IPS-20b (cell line): ENCODE data around the gene KCTD3.

ENCODE experiments used
- H3K27ac ChIP-seq: one replicate; pipeline ENCODE4 v1.5.1; 2013; ENCODE audit warnings: low read length
- H3K27me3 ChIP-seq: 2 replicates; pipeline ENCODE4 v1.6.1; 2013; ENCODE audit warnings: mild to moderate bottlenecking, low read length, inconsistent platforms; ENCODE audit not compliant: insufficient read depth
- H3K36me3 ChIP-seq: 2 replicates; pipeline ENCODE4 v1.6.1; 2013; ENCODE audit warnings: low read depth, mild to moderate bottlenecking, inconsistent platforms, low read length, moderate library complexity; ENCODE audit not compliant: insufficient read depth
- H3K4me1 ChIP-seq: 2 replicates; pipeline ENCODE4 v1.6.1; 2013; ENCODE audit warnings: mild to moderate bottlenecking, control low read depth, inconsistent platforms, low read length, moderate library complexity; ENCODE audit not compliant: insufficient read depth
- H3K4me3 ChIP-seq: 2 replicates; pipeline ENCODE4 v1.5.1; 2013; ENCODE audit warnings: mild to moderate bottlenecking, low read length, inconsistent platforms
- H3K9ac ChIP-seq: 2 replicates; pipeline ENCODE4 v1.6.1; 2013; ENCODE audit warnings: low read depth, mild to moderate bottlenecking, inconsistent platforms, low read length, moderate library complexity
- H3K9me3 ChIP-seq: 2 replicates; pipeline ENCODE4 v1.6.1; 2013; ENCODE audit warnings: mild to moderate bottlenecking, low read depth, low read length, inconsistent platforms; ENCODE audit not compliant: insufficient read depth

The KCTD3 gene

GRCh38 chr1:215608646-215609045 lies 41.5 kb downstream of the KCTD3 start:
- Histone ChIP-seq H3K9ac (no peak overlapping the region), H3K9me3 (no peaks in the 10 kb centered on the region), H3K27me3 (no peaks in the 10 kb centered on the region), H3K36me3 (peaks cover 77% of the 10 kb centered on the region), H3K4me1 (peaks cover 3% of the 10 kb centered on the region; the same call in 1 of the 2 replicates), H3K4me3 (no peak overlapping the region), H3K27ac (no peak overlapping the region)

DNA sequence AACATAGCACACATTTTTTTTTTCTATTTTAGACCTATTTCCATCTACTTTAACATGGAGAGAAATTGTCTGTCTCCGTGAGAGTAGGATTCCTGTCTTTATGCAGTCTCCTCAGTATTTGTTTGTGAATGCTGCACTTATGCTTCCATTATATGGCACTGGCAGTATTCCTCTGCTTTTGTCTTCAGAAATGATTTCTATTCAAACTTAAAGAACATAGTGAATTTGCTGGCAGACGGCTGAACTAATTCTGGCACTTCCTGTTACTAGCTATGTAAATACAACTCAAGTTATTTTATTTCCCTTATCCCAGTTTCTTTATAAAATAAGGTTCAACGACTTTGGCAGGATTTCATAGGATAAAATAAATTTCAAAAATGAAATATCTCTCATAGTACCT lies 45.3 kb downstream of the KCTD3 start:
- Histone ChIP-seq H3K27ac (no peak overlapping the region), H3K4me1 (no peaks in the 10 kb centered on the region)

GRCh38 chr1:215617979-215618378 lies 50.9 kb downstream of the KCTD3 start:
- H3K27ac ChIP-seq, result no peak overlapping the region
- H3K4me3 ChIP-seq, result no peak overlapping the region
- no peaks in the 10 kb centered on the region for H3K4me1 ChIP-seq
- H3K9ac ChIP-seq, result no peak overlapping the region
- H3K36me3 ChIP-seq, result peaks cover 66% of the 10 kb centered on the region
- no peaks in the 10 kb centered on the region for H3K9me3 ChIP-seq
- no peaks in the 10 kb centered on the region for H3K27me3 ChIP-seq

More for the DNA sequence above, 45.3 kb downstream of the KCTD3 start:
- Histone ChIP-seq H3K9ac (no peak overlapping the region), H3K27me3 (no peaks in the 10 kb centered on the region), H3K4me3 (no peak overlapping the region), H3K36me3 (peaks cover 70% of the 10 kb centered on the region), H3K9me3 (no peaks in the 10 kb centered on the region)

GRCh38 chr1:215623162-215623561 lies 56.1 kb downstream of the KCTD3 start:
- H3K4me3 ChIP-seq, result no peak overlapping the region
- H3K36me3 ChIP-seq, result peaks cover 43% of the 10 kb centered on the region
- H3K9ac ChIP-seq, result no peak overlapping the region
- no peaks in the 10 kb centered on the region for H3K9me3 ChIP-seq
- H3K27me3 ChIP-seq, result no peaks in the 10 kb centered on the region
- H3K27ac ChIP-seq, result no peak overlapping the region
- no peaks in the 10 kb centered on the region for H3K4me1 ChIP-seq

- Histone ChIP-seq H3K4me3 (no peak overlapping the region), H3K9me3 (no peaks in the 10 kb centered on the region), H3K27ac (no peak overlapping the region), H3K9ac (no peak overlapping the region), H3K27me3 (no peaks in the 10 kb centered on the region), H3K4me1 (no peaks in the 10 kb centered on the region; the same call in 1 of the 2 replicates), H3K36me3 (peaks cover 15% of the 10 kb centered on the region)
Measured at GRCh38 chr1:215625949-215626348, 58.8 kb downstream of the KCTD3 start.

- H3K9ac ChIP-seq, result no peak overlapping the region
- H3K27ac ChIP-seq, result peak overlapping the region; percentile 47
- H3K36me3 ChIP-seq, result no peaks in the 10 kb centered on the region
- no peaks in the 10 kb centered on the region for H3K27me3 ChIP-seq
- H3K9me3 ChIP-seq, result no peaks in the 10 kb centered on the region
- H3K4me1 ChIP-seq, result peaks cover 6% of the 10 kb centered on the region; the same call in 1 of the 2 replicates
- H3K4me3 ChIP-seq, result no peak overlapping the region
Measured at GRCh38 chr1:215631040-215631439, 63.9 kb downstream of the KCTD3 start.

DNA sequence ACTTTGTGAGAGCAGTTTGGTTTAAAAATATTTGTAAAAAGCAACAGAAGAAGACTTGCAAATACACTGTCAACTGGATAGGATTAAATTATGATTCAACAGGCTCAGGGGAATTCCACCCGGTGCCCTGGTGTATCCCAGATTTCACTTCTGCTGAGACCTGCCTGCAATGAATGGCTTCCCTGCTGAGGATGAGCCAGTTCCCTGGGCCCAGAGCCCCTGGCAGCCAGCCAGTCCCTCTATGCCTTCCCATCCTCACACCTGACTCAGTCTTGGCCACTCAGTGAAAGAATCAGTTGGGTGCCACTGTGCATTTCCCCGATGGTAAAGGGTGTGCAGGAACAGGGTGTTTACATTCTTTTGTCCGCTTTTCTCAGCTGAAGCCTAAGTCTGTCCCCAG lies 64.4 kb downstream of the KCTD3 start:
- Histone ChIP-seq H3K4me1 (peaks cover 9% of the 10 kb centered on the region; the same call in 1 of the 2 replicates), H3K27me3 (no peaks in the 10 kb centered on the region), H3K27ac (peak overlapping the region; percentile 47), H3K9ac (no peak overlapping the region), H3K36me3 (no peaks in the 10 kb centered on the region), H3K4me3 (no peak overlapping the region), H3K9me3 (no peaks in the 10 kb centered on the region)

GRCh38 chr1:215635827-215636226 lies 68.7 kb downstream of the KCTD3 start:
- no peak overlapping the region for H3K27ac ChIP-seq
- H3K9me3 ChIP-seq, result no peaks in the 10 kb centered on the region
- H3K27me3 ChIP-seq, result no peaks in the 10 kb centered on the region
- no peaks in the 10 kb centered on the region for H3K36me3 ChIP-seq
- no peak overlapping the region for H3K4me3 ChIP-seq
- H3K4me1 ChIP-seq, result peaks cover 16% of the 10 kb centered on the region; the same call in 1 of the 2 replicates
- no peak overlapping the region for H3K9ac ChIP-seq

DNA sequence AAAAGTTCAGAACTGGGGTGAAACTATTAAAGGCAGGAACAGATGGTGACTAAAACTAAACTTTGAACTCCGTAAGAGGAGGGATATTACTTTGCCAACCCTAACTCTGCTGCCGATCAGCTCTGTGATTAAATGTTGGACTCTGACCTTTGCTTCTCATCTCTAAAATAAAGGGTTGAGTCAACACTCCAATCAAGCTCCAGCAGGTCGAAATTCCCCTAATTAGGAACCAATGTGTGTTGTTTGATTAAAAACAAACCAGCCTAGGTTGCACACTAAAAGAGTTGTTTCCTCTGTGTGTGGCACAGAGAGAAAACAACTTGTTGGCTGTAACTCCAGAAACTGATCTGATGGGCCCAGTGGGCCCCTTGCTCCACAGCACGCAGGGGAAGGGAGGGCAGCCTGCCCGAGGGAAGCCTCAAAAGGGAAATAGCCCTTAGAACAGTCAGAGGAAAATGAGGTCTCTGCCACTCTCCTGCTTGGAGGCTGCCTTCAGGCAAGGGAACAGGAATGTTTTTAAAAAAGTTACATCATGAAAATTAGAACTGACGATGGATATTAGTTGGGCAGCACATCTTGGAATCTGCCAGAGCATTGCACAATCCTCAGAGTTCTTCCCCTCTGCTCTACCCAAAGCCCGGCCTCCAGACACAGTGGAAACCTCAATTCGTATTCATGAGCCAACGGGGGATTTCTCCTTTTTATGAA lies 69.3 kb downstream of the KCTD3 start:
- H3K27ac ChIP-seq, result no peak overlapping the region
- no peak overlapping the region for H3K9ac ChIP-seq
- H3K27me3 ChIP-seq, result no peaks in the 10 kb centered on the region
- H3K4me3 ChIP-seq, result no peak overlapping the region
- H3K4me1 ChIP-seq, result peaks cover 13% of the 10 kb centered on the region; the same call in 1 of the 2 replicates
- H3K9me3 ChIP-seq, result no peaks in the 10 kb centered on the region
- no peaks in the 10 kb centered on the region for H3K36me3 ChIP-seq

DNA sequence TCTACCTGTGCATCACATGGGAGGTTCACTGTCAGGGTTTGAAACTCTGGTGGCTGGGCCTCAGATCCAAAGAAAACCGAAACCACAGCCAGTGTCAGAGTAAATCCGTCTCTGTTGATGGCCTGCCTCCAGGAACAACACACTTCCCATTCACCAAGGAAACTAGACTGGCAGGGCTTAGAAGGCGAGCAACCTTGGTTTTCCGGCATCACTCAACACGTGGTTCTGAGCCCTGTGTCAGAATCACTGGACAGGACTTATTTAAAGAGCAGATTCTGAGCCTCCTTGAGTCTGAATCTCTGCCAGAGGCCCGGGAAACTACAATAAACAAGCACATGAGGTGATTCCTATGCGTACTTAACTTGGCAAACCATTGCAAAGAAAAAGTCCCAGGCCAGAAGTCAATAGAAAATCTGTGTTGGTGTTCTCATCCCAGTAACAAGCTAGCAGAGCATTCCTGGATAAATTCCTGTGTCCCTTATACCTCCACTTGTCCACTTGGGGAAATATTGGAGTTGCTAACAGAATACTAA lies 70.0 kb downstream of the KCTD3 start:
- Histone ChIP-seq H3K9me3 (no peaks in the 10 kb centered on the region), H3K9ac (no peak overlapping the region), H3K27ac (no peak overlapping the region), H3K27me3 (no peaks in the 10 kb centered on the region), H3K36me3 (no peaks in the 10 kb centered on the region), H3K4me1 (peaks cover 10% of the 10 kb centered on the region; the same call in 1 of the 2 replicates), H3K4me3 (no peak overlapping the region)

- H3K9me3 ChIP-seq, result no peaks in the 10 kb centered on the region
- no peaks in the 10 kb centered on the region for H3K36me3 ChIP-seq
- H3K4me1 ChIP-seq, result peaks cover 10% of the 10 kb centered on the region; the same call in 1 of the 2 replicates
- no peak overlapping the region for H3K9ac ChIP-seq
- H3K27ac ChIP-seq, result no peak overlapping the region
- H3K27me3 ChIP-seq, result no peaks in the 10 kb centered on the region; the same call in 1 of the 2 replicates
- H3K4me3 ChIP-seq, result no peak overlapping the region
Measured at GRCh38 chr1:215640429-215641148, 73.5 kb downstream of the KCTD3 start.
